SK-N-SH (cell line): ENCODE measurements around the gene TSGA10IP. TPM values are rescaled to one million over a fixed set of nuclear protein-coding genes. Genes with fewer than 3 reads are reported as not detected.

Experiments used
- CTCF ChIA-PET: fragments of 300-600, 350-600 bp; formaldehyde crosslinking; extraction: SDS; loops from one replicate; lab custom pipeline; 2021; lab: Yijun Ruan, JAX
- POLR2A ChIA-PET: fragments of 350-600 bp; sonication (Branson Sonifier 250); formaldehyde crosslinking; extraction: SDS; loops from one replicate; lab custom pipeline; 2020; ENCODE audit warnings: antibody characterized with exemption, inconsistent platforms; lab: Yijun Ruan, JAX
- DNase-seq: peaks from one replicate; pipeline ENCODE4 v3.0.0; 2012
- H2AFZ ChIP-seq: fragments of 200-600 bp; sonication (generic); 2 replicates; pipeline ENCODE4 v1.8.1; 2016; ENCODE audit warnings: antibody characterized with exemption, mild to moderate bottlenecking, low read depth
- H3F3A ChIP-seq: fragments of 200-600 bp; sonication (generic); replicated peaks from 2 replicates; pipeline ENCODE3; 2016; ENCODE audit warnings: antibody characterized with exemption, mild to moderate bottlenecking; ENCODE audit not compliant: insufficient read depth
- H3K27ac ChIP-seq, 2 experiments: fragments of 200-500 bp in 1 of 2; fragments of 200-600 bp in 1 of 2; sonication (Bioruptor generic) in 1 of 2; sonication (generic), shearing (Covaris generic) in 1 of 2; 2 replicates each; pipeline versions ENCODE4 v1.5.1 to v1.6.1; 2014 to 2016; ENCODE audit warnings: low read depth in 2 of 2, inconsistent platforms in 1 of 2, low read length in 1 of 2, mild to moderate bottlenecking in 1 of 2, mixed read lengths in 1 of 2
- H3K27me3 ChIP-seq: fragments of 200-600 bp; sonication (generic), shearing (Covaris generic); 2 replicates; pipeline ENCODE4 v1.6.1; 2016; ENCODE audit warnings: mixed run types; ENCODE audit not compliant: insufficient read depth
- H3K36me3 ChIP-seq, 2 experiments: fragments of 200-500 bp in 1 of 2; fragments of 200-600 bp in 1 of 2; sonication (Bioruptor generic) in 1 of 2; sonication (generic) in 1 of 2; replicated peaks in 1 of 2; 2 replicates each; pipeline versions ENCODE3 to v1.5.1; 2014 to 2016; ENCODE audit warnings: low read length in 1 of 2, mild to moderate bottlenecking in 1 of 2; ENCODE audit not compliant: insufficient read depth in 2 of 2, control insufficient read depth in 1 of 2
- H3K4me1 ChIP-seq, 2 experiments: fragments of 200-500 bp in 1 of 2; fragments of 200-600 bp in 1 of 2; sonication (Bioruptor generic) in 1 of 2; sonication (generic), shearing (Covaris generic) in 1 of 2; 2 replicates each; pipeline versions ENCODE4 v1.5.1 to v1.6.1; 2014 to 2016; ENCODE audit warnings: low read depth in 1 of 2, low read length in 1 of 2, mixed run types in 1 of 2; ENCODE audit not compliant: insufficient read depth in 2 of 2, control insufficient read depth in 1 of 2
- H3K4me2 ChIP-seq: fragments of 200-600 bp; sonication (generic), shearing (Covaris generic); 2 replicates; pipeline ENCODE4 v1.6.1; 2017; ENCODE audit warnings: mixed run types
- H3K4me3 ChIP-seq, 2 experiments: fragments of 200-500 bp in 1 of 2; fragments of 200-600 bp in 1 of 2; sonication (Bioruptor generic) in 1 of 2; sonication (generic), shearing (Covaris generic) in 1 of 2; 2 replicates each; pipeline versions ENCODE4 v1.5.1 to v1.8.1; 2014 to 2016; ENCODE audit warnings: low read depth in 2 of 2, inconsistent platforms in 1 of 2, low read length in 1 of 2, mild to moderate bottlenecking in 1 of 2, mixed read lengths in 1 of 2, moderate library complexity in 1 of 2
- H3K79me2 ChIP-seq: fragments of 200-600 bp; sonication (generic); 2 replicates; pipeline ENCODE4 v1.8.1; 2017; ENCODE audit warnings: mild to moderate bottlenecking; ENCODE audit not compliant: insufficient read depth
- H3K9ac ChIP-seq: fragments of 200-600 bp; sonication (generic); 2 replicates; pipeline ENCODE4 v1.6.1; 2017; ENCODE audit warnings: mixed run types
- H3K9me2 ChIP-seq: fragments of 200-600 bp; sonication (generic); 2 replicates; pipeline ENCODE4 v1.6.1; 2017; ENCODE audit warnings: mixed run types
- H3K9me3 ChIP-seq: fragments of 200-600 bp; sonication (generic); 2 replicates; pipeline ENCODE4 v1.6.1; 2017; ENCODE audit warnings: mixed run types, mild to moderate bottlenecking, moderate library complexity
- H4K20me1 ChIP-seq: fragments of 200-600 bp; sonication (generic); 2 replicates; pipeline ENCODE4 v1.6.1; 2017; ENCODE audit warnings: mild to moderate bottlenecking, mixed run types; ENCODE audit not compliant: insufficient read depth
- FOSL2 ChIP-seq: IDR thresholded peaks from 2 replicates; pipeline ENCODE4 v1.4.0; 2012; ENCODE audit warnings: low read depth, mild to moderate bottlenecking, moderate library complexity, borderline replicate concordance
- FOXJ3 ChIP-seq: sonication (generic); formaldehyde crosslinking; IDR thresholded peaks from 2 replicates; pipeline ENCODE4 v1.5.1; 2020; ENCODE audit warnings: mild to moderate bottlenecking, missing genetic modification reagents
- NRF1 ChIP-seq: IDR thresholded peaks from 2 replicates; pipeline ENCODE4 v1.6.1; 2012; ENCODE audit warnings: low read depth, mild to moderate bottlenecking, low read length
- POLR2AphosphoS5 ChIP-seq: IDR thresholded peaks from 2 replicates; pipeline ENCODE4 v1.6.1; 2012; ENCODE audit warnings: low read depth, low read length
- RFX5 ChIP-seq: IDR thresholded peaks from 2 replicates; pipeline ENCODE4 v1.6.1; 2012; ENCODE audit warnings: mild to moderate bottlenecking, improper control_type of control experiment, low read length
- SMC3 ChIP-seq: IDR thresholded peaks from 2 replicates; pipeline ENCODE4 v1.6.1; 2012; ENCODE audit warnings: low read depth, low read length, improper control_type of control experiment
- WGBS: methylation state at CpG from one replicate; pipeline ENCODE4 v1.1.6; 2017; ENCODE audit warnings: low lambda C conversion rate; 5-methylcytosine and 5-hydroxymethylcytosine counted together
- polyA plus RNA-seq, 3 experiments: library from polyadenylated mRNA; depleted of rRNA; stranded (reverse); fragments of >200 nt; gene quantifications; 2 replicates each; pipeline ENCODE4 v1.2.3, GENCODE V29; 2012
- TF ChIP-seq, protein P1 (sequence below): IDR thresholded peaks from 2 replicates; pipeline ENCODE4 v1.4.0; 2012; ENCODE audit warnings: low read depth, borderline replicate concordance
- TF ChIP-seq, protein P2 (sequence below): IDR thresholded peaks from 2 replicates; pipeline ENCODE4 v1.6.1; 2012; ENCODE audit warnings: mild to moderate bottlenecking, low read depth, low read length, moderate library complexity

TSGA10IP gene
- polyA plus RNA-seq, 1 of the 3 experiments (the other 2 are of a cell fraction): not detected

DNA sequence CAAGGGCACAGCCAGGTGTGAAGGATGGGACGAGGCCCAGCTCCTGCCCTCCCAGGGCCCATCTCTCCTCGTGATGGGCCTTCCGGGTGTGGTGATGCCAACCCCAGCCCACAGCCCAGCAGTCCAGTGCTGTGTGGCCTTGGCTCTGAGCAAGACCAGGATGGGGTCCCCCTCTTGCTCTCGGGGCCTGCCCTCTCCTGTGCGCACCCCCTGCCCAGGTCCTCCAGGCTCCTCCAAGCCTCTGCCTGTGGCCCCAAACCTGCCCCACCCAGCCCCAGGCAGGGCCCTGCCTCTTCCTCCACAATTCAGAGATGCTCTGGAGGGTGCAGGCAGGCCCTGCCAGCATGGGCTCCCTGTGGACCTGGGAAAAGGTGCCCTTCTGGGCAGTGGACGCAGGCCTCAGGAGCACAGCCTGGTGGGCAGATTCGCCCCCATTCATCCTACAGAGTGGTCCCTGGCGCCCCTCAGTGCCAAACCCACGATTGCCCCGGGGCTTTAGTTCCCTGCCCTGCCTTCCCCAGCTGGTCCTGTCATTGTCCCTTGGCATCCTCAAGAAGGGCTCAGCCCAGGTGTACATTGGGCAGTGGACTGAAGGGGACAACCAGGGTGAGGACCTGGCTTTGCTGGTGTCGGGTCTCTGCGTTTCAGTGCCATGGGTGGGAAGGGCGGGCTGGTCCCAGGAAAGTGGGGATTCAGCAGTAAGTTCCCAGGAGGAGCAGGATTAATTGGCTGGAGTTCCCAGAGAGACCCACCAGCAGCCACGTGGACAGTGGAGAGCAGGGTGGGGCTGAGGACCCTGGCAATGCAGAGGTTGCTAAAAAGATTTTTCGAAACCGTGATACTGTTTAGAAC lies 36.9 kb downstream of the TSGA10IP start:
- Histone ChIP-seq H3K27me3 (no peaks in the 10 kb centered on the region), H4K20me1 (no peaks in the 10 kb centered on the region), H3K4me2 (no peak overlapping the region), H2AFZ (no peak overlapping the region), H3K36me3 (peaks cover 3 to 23% of the 10 kb centered on the region in 2 experiments), H3K79me2 (no peaks in the 10 kb centered on the region), H3K27ac (no peak overlapping the region), H3K4me3 (no peak overlapping the region), H3F3A (peaks cover 12% of the 10 kb centered on the region), H3K4me1 (no peaks in the 10 kb centered on the region), H3K9me2 (no peaks in the 10 kb centered on the region), H3K9ac (no peak overlapping the region), H3K9me3 (no peaks in the 10 kb centered on the region)
- 88% methylated on average over 10 of the region's 16 CpGs for WGBS
- CTCF ChIA-PET: interaction anchor here (1.3 to 20.1 kb wide), 2 partner anchors 10 to 95 kb away, joined by 3 to 261 read pairs; partner anchors contain the start of genes CCDC85B, CTSW and FIBP
- POLR2A ChIA-PET: no interaction called here
- TF ChIP-seq SMC3: no peak
- TF ChIP-seq, protein P1, sequence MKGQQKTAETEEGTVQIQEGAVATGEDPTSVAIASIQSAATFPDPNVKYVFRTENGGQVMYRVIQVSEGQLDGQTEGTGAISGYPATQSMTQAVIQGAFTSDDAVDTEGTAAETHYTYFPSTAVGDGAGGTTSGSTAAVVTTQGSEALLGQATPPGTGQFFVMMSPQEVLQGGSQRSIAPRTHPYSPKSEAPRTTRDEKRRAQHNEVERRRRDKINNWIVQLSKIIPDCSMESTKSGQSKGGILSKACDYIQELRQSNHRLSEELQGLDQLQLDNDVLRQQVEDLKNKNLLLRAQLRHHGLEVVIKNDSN: no peak
- TF ChIP-seq, protein P2, sequence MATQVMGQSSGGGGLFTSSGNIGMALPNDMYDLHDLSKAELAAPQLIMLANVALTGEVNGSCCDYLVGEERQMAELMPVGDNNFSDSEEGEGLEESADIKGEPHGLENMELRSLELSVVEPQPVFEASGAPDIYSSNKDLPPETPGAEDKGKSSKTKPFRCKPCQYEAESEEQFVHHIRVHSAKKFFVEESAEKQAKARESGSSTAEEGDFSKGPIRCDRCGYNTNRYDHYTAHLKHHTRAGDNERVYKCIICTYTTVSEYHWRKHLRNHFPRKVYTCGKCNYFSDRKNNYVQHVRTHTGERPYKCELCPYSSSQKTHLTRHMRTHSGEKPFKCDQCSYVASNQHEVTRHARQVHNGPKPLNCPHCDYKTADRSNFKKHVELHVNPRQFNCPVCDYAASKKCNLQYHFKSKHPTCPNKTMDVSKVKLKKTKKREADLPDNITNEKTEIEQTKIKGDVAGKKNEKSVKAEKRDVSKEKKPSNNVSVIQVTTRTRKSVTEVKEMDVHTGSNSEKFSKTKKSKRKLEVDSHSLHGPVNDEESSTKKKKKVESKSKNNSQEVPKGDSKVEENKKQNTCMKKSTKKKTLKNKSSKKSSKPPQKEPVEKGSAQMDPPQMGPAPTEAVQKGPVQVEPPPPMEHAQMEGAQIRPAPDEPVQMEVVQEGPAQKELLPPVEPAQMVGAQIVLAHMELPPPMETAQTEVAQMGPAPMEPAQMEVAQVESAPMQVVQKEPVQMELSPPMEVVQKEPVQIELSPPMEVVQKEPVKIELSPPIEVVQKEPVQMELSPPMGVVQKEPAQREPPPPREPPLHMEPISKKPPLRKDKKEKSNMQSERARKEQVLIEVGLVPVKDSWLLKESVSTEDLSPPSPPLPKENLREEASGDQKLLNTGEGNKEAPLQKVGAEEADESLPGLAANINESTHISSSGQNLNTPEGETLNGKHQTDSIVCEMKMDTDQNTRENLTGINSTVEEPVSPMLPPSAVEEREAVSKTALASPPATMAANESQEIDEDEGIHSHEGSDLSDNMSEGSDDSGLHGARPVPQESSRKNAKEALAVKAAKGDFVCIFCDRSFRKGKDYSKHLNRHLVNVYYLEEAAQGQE: no peak
- TF ChIP-seq NRF1: no peak
- DNase-seq: peak; percentile 35

DNA sequence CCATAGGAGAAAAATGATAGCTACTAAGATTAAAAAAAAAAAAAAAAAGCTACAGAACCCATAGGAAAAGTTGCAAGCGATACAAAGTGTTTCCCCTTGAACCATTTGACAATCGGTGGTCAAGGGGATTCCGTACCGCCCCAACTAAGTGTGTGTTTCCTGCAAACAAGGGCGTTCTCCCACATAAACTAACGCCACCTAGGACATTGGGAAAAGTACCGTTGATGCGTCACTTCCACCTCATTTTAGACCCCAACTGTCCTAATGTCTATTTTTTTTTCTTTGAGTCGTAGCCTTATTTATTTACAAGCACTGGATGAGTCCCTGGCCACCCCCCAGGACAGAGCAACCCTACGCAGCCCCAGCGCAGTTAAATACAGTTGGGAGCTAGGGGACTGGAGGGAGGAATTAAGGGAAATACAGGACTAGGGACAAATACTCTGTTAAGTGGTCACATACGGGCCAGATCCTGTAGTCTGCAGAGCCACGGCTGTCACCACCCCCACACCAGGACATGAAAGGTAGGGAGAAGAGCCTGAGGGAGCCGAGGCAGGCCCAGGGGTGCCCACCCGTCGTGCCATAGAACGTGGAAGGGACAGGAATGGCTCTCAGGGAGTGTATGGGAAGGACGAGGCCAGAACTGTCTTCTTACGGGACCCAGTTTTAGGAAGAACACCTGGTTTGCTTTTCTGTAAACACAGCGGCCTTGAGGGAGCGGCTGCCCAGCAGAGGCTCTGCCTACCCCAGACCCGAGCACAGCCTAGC lies 37.7 kb downstream of the TSGA10IP start:
- Histone ChIP-seq H3F3A (peaks cover 12% of the 10 kb centered on the region), H3K36me3 (peaks cover 3 to 15% of the 10 kb centered on the region in 2 experiments), H3K4me1 (no peaks in the 10 kb centered on the region), H3K9me3 (no peaks in the 10 kb centered on the region), H3K9me2 (no peaks in the 10 kb centered on the region), H3K27me3 (no peaks in the 10 kb centered on the region), H3K4me2 (no peak overlapping the region), H3K9ac (no peak overlapping the region), H3K4me3 (no peak overlapping the region), H3K79me2 (no peaks in the 10 kb centered on the region), H3K27ac (no peak overlapping the region), H2AFZ (no peak overlapping the region), H4K20me1 (no peaks in the 10 kb centered on the region)
- ChIA-PET CTCF (interaction anchor here (20.1 kb wide), 1 partner anchor 96 kb away, joined by 261 read pairs; the partner anchor contains the start of genes CCDC85B, CTSW and FIBP), POLR2A (no interaction called here)
- DNase-seq: peak; percentile 11
- 87% methylated on average over 20 of the region's 22 CpGs for WGBS
- TF ChIP-seq RFX5: no peak
- TF ChIP-seq FOSL2: no peak
- no peak for TF ChIP-seq FOXJ3 (CRISPR knock-in tag)
- no peak for TF ChIP-seq POLR2AphosphoS5
